T47D (cell line): ENCODE measurements around the gene KRABD2.
A peak's percentile ranks its signal among the peaks of the same experiment; 100 is the strongest.
"Not testable (repeated sequence)": the region's sequence is repeated elsewhere in the genome, so short reads cannot be mapped to it uniquely, and the experiment has no call there.

ENCODE experiments used
- DNase-seq, 2 experiments: peaks; one replicate each; pipeline versions ENCODE4 v3.0.0 to v3.0.0-alpha.2; 2011 to 2012; ENCODE audit warnings: low read depth in 1 of 2, low spot score in 1 of 2
- JUND ChIP-seq: IDR thresholded peaks from 2 replicates; pipeline ENCODE4 v1.6.1; 2012; ENCODE audit warnings: low read depth
- in situ Hi-C: cut with HindIII; loops from 2 replicates; pipeline ENCODE4 v1.10.0; 2016; ENCODE audit warnings: low sequenced_read_pairs, low pct_unique_long_range_greater_than_20kb

The KRABD2 gene

GRCh38 chr17:8386841-8387240, 10.3 kb upstream of the KRABD2 start:
- TF ChIP-seq JUND, result no peak
- DNase-seq, result no peak
- in situ Hi-C loops, result no loop called here

GRCh38 chr17:8384801-8385378, 8.4 kb upstream of the KRABD2 start:
- in situ Hi-C loops, result no loop called here
- TF ChIP-seq JUND, result no peak
- DNase-seq, result peak in 1 of 2 experiments; percentile 57

GRCh38 chr17:8383143-8383822, 6.8 kb upstream of the KRABD2 start, which contains the start of gene RPL26:
TSS of gene RPL26 (minus strand) at chr17:8383193. CDS start at chr17:8382310, 883 bp downstream.
- in situ Hi-C loops, result no loop called here
- peak; percentile 65 to 98 for DNase-seq
- no peak for TF ChIP-seq JUND

GRCh38 chr17:8382880-8383142, 6.3 kb upstream of the KRABD2 start:
- no peak for TF ChIP-seq JUND
- no peak for DNase-seq
- in situ Hi-C loops, result no loop called here

- in situ Hi-C loops, result no loop called here
- TF ChIP-seq JUND, result no peak
- DNase-seq, result no peak
Measured at GRCh38 chr17:8382052-8382879, 5.8 kb upstream of the KRABD2 start.

- in situ Hi-C loops, result no loop called here
- no peak for DNase-seq
- TF ChIP-seq JUND, result no peak
Measured at GRCh38 chr17:8380049-8380448, 3.5 kb upstream of the KRABD2 start.

- in situ Hi-C loops, DNase-seq: not testable (repeated sequence)
Measured at GRCh38 chr17:8378117-8378516, 1.6 kb upstream of the KRABD2 start.

- no peak for TF ChIP-seq JUND
- no peak for DNase-seq
- in situ Hi-C loops, result no loop called here
Measured at GRCh38 chr17:8377422-8377821, 918 bp upstream of the KRABD2 start.

GRCh38 chr17:8375738-8376259, 705 bp downstream of the KRABD2 start:
- peak; percentile 74 to 79 for DNase-seq
- no peak for TF ChIP-seq JUND
- in situ Hi-C loops, result no loop called here

GRCh38 chr17:8373856-8374255, 2.6 kb downstream of the KRABD2 start:
- in situ Hi-C loops, DNase-seq: not testable (repeated sequence)

- no peak for TF ChIP-seq JUND
- DNase-seq, result peak in 1 of 2 experiments; percentile 87
- in situ Hi-C loops, result no loop called here
Measured at GRCh38 chr17:8372422-8372821, 4.1 kb downstream of the KRABD2 start.

- no peak for TF ChIP-seq JUND
- in situ Hi-C loops, result no loop called here
- DNase-seq, result no peak
Measured at GRCh38 chr17:8371786-8372185, 4.7 kb downstream of the KRABD2 start.

- DNase-seq, result no peak
- no peak for TF ChIP-seq JUND
- in situ Hi-C loops, result no loop called here
Measured at GRCh38 chr17:8369944-8370343, 6.6 kb downstream of the KRABD2 start.
